GM11168 (cell line): ENCODE measurements around the gene NDFIP2.
"Not testable (repeated sequence)": the region's sequence is repeated elsewhere in the genome, so short reads cannot be mapped to it uniquely, and the experiment has no call there.

Experiments
- in situ Hi-C: fragments of 300-500 bp; cut with MboI; formaldehyde crosslinking; loops from one replicate; pipeline ENCODE4 v1.12.0; 2022; ENCODE audit warnings: low sequenced_read_pairs; ENCODE audit not compliant: unreplicated experiment

The NDFIP2 gene

GRCh38 chr13:79585033-79585432, 104.1 kb downstream of the NDFIP2 start:
- in situ Hi-C loops, result no loop called here

- in situ Hi-C loops, result no loop called here
Measured at GRCh38 chr13:79589603-79590393, 108.8 kb downstream of the NDFIP2 start.

GRCh38 chr13:79590394-79590676, 109.4 kb downstream of the NDFIP2 start:
- in situ Hi-C loops, result no loop called here

- in situ Hi-C loops, result no loop called here
Measured at GRCh38 chr13:79591493-79591892, 110.5 kb downstream of the NDFIP2 start.

GRCh38 chr13:79593121-79593520, 112.2 kb downstream of the NDFIP2 start:
- in situ Hi-C loops, result no loop called here

- in situ Hi-C loops, result no loop called here
Measured at GRCh38 chr13:79593641-79594275, 112.8 kb downstream of the NDFIP2 start.

GRCh38 chr13:79600146-79600545, 119.2 kb downstream of the NDFIP2 start:
- in situ Hi-C loops, result not testable (repeated sequence)

GRCh38 chr13:79602936-79603335, 122.0 kb downstream of the NDFIP2 start:
- in situ Hi-C loops, result no loop called here

- in situ Hi-C loops, result no loop called here
Measured at GRCh38 chr13:79604752-79605151, 123.8 kb downstream of the NDFIP2 start.
